GM18526 (cell line): ENCODE results near the gene GALNS.

ENCODE experiments used
- POLR2A ChIP-seq: IDR thresholded peaks from 3 replicates; pipeline ENCODE4 v1.6.1; 2011; ENCODE audit not compliant: insufficient read length; ENCODE audit errors: extremely low read depth

GALNS gene

GRCh38 chr16:88855736-88856121 lies 1.0 kb downstream of the GALNS start:
- no peak for TF ChIP-seq POLR2A

GRCh38 chr16:88855176-88855575 lies 1.6 kb downstream of the GALNS start:
- TF ChIP-seq POLR2A = no peak

DNA sequence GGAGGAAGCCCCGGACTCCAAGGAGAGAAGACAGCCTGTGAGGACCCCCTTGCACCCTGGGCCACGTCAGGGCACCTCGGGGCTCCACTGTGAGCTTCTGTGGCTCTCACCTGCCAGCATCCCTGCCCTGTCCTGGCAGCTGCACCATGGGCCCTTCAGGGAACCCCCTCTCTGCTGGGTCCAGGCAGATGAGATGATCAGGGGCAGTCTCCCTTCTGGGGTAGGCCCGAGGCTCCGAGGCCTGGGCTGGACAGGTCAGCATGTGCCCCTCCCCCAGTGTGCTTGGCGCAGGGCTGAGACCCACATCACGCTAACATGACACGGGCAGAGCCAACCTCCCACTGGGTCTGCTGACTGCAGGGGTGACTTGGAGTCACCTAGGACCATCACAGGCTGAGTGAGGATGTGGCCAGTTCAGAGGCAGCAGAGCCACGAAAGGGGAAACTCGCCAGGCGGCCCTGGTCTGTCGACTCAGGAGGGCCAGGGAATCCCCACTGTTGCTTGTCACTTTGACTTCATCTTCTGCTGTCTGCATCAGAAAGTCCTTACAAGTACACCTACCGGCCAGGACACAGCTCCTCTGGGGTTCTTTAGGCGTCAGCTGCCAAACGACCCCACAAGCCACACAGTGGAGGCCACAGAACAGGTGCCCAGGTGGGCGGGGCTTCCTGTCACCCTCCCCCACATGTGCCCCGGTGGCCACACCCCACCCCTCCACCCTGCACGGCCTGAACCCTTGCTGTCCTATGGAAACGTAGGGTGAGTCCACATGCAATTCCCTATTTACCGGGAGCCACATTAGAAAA lies 2.2 kb downstream of the GALNS start:
- TF ChIP-seq POLR2A = no peak

- TF ChIP-seq POLR2A = no peak
Observed at GRCh38 chr16:88853325-88853941, 3.3 kb downstream of the GALNS start.

DNA sequence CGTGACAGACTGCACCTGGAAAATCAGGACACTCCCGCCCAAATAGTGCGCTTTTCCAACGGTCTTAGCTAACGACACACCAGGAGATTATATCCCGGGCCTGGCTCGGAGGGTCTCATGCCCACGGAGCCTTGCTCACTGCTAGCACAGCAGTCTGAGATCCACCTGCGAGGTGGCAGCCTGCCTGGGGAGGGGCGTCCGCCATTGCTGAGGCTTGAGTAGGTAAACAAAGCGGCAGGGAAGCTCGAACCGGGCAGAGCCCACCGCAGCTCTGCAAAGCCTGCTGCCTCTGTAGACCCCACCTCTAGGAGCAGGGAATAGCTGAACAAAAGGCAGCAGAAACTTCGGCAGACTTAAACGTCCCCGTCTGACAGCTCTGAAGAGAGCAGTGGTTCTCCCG lies 5.1 kb downstream of the GALNS start:
- no peak for TF ChIP-seq POLR2A

- TF ChIP-seq POLR2A = no peak
Observed at GRCh38 chr16:88850531-88851199, 6.1 kb downstream of the GALNS start.

GRCh38 chr16:88848557-88848956 lies 8.2 kb downstream of the GALNS start:
- no peak for TF ChIP-seq POLR2A

DNA sequence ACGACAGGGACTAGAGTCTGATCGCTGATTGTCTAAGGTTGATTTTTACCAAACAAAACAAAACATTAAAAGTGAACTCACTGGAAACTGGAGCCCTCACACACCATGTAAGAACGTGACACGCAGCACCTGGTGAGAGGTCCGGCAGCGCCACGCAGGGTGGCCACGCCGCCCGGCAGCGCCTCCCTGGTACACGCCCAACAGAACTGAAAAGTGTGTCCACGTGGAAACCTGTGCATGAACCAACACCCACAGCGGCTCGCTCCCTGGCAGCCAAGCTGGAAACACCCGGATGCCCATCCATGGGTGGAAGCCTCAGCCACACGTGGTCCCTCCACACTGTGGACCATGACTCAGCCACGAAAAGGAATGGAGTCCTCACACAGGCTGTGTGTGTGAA lies 9.1 kb downstream of the GALNS start:
- no peak for TF ChIP-seq POLR2A

GRCh38 chr16:88846088-88846487 lies 10.7 kb downstream of the GALNS start:
- TF ChIP-seq POLR2A = no peak

GRCh38 chr16:88844419-88845036 lies 12.2 kb downstream of the GALNS start:
- TF ChIP-seq POLR2A = no peak

GRCh38 chr16:88843256-88843655 lies 13.5 kb downstream of the GALNS start:
- no peak for TF ChIP-seq POLR2A

DNA sequence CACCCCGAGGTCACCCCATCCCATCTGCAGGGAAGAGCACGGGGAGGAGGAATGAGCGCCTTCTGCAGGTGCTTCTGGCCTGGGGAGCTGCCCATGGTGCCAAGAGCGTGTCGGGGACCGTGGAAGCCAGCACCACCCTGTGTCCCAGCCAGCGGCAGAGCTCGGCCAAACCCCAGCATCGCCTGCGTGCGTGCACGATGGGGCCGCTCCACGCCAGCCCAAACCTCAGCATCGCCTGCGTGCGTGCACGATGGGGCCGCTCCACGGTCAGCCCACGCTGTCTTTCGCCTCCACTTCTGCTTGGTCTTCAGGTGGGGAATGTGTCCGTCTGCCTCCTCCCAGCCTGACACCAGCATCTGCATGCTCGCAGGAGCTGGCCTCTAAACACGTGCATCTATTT lies 13.9 kb downstream of the GALNS start:
- no peak for TF ChIP-seq POLR2A

DNA sequence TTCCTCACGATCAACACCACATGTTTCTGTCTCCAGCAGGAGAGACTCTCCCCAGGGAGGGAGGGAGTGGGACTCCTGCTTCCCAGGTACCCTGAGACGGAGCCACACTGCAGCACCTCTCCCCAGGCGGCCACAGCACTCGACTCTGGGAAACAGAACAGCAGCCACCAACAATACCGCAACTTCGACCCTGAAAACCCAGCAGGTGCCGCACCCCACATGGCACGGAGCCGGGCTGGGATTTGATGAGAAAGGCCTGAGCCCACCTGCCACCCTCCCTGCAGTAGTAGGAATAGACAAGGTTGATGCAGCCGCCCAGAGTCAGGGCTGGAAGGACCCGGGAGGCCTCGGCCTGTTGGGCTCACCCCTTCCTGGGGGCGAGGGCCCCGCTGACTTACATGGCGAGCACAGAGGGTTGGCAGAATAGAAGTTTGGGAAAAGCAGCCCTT lies 14.4 kb downstream of the GALNS start:
- no peak for TF ChIP-seq POLR2A

- TF ChIP-seq POLR2A = no peak
Observed at GRCh38 chr16:88841521-88842307, 15.0 kb downstream of the GALNS start.

- no peak for TF ChIP-seq POLR2A
Observed at GRCh38 chr16:88840600-88841215, 16.0 kb downstream of the GALNS start.
